22Rv1 (cell line): Measurements from ENCODE around the gene PTPRB.

Experiments used
- H3K27ac ChIP-seq: fragments of 450-650 bp; 2 replicates; pipeline ENCODE4 v1.5.1; 2017
- CTCF ChIP-seq: fragments of 450-650 bp; IDR thresholded peaks from 2 replicates; pipeline ENCODE4 v1.5.1; 2017; ENCODE audit warnings: mild to moderate bottlenecking
- ZFX ChIP-seq: fragments of 450-650 bp; IDR thresholded peaks from 2 replicates; pipeline ENCODE4 v1.6.1; 2017; ENCODE audit warnings: antibody characterized with exemption, borderline replicate concordance

PTPRB gene

GRCh38 chr12:70543444-70543843, 93.8 kb downstream of the PTPRB start:
- no peak overlapping the region for H3K27ac ChIP-seq

GRCh38 chr12:70540996-70541395, 96.2 kb downstream of the PTPRB start:
- TF ChIP-seq CTCF (no peak), ZFX (no peak)
- no peak overlapping the region for H3K27ac ChIP-seq

More at GRCh38 chr12:70543444-70543843, 93.8 kb downstream of the PTPRB start:
- TF ChIP-seq CTCF = no peak
- TF ChIP-seq ZFX = no peak

GRCh38 chr12:70536650-70537049, 100.6 kb downstream of the PTPRB start:
- no peak overlapping the region for H3K27ac ChIP-seq
- no peak for TF ChIP-seq ZFX
- no peak for TF ChIP-seq CTCF

- TF ChIP-seq CTCF (no peak), ZFX (no peak)
- no peak overlapping the region for H3K27ac ChIP-seq
Observed at GRCh38 chr12:70535896-70536374, 101.3 kb downstream of the PTPRB start.

GRCh38 chr12:70534466-70534865, 102.8 kb downstream of the PTPRB start:
- TF ChIP-seq ZFX = no peak
- no peak for TF ChIP-seq CTCF
- H3K27ac ChIP-seq = no peak overlapping the region

GRCh38 chr12:70529647-70530046, 107.6 kb downstream of the PTPRB start:
- TF ChIP-seq CTCF (no peak), ZFX (no peak)

GRCh38 chr12:70520847-70521246, 116.4 kb downstream of the PTPRB start:
- TF ChIP-seq CTCF (no peak), ZFX (no peak)
- no peak overlapping the region for H3K27ac ChIP-seq

More at GRCh38 chr12:70529647-70530046, 107.6 kb downstream of the PTPRB start:
- H3K27ac ChIP-seq = no peak overlapping the region
